Activated naive CD8-positive, alpha-beta T cell treated with anti-CD3 and anti-CD28 coated beads, Interleukin-2, amount 10 ng/mL, durations not matched to agents 7 days and 5 days (primary cell): ENCODE measurements around the gene DNAH3. TPM values are rescaled to one million over a fixed set of nuclear protein-coding genes. Genes with fewer than 3 reads are reported as not detected.
"Not testable (repeated sequence)": the region's sequence is repeated elsewhere in the genome, so short reads cannot be mapped to it uniquely, and the experiment has no call there.

Experiments
- ATAC-seq: fragments of 150-1000 bp; cut with Tn5 transposase; one replicate; pipeline ENCODE4 v1.10.0; 2021; ENCODE audit warnings: low read depth, moderate library complexity
- POLR2A ChIA-PET: fragments of 350-600 bp; sonication (Branson Sonifier 250); formaldehyde crosslinking; loops from one replicate; lab custom pipeline; 2021; ENCODE audit warnings: antibody characterized with exemption; lab: Charles Lee
- DNase-seq: peaks from one replicate; pipeline ENCODE4 v3.0.0; 2021
- H3K27ac Mint-ChIP-seq: one replicate; pipeline ENCODE4 v1.8.0; 2022; ENCODE audit warnings: mild to moderate bottlenecking, mixed read lengths
- H3K27me3 Mint-ChIP-seq: one replicate; pipeline ENCODE4 v1.8.0; 2022; ENCODE audit warnings: mild to moderate bottlenecking, moderate library complexity, mixed read lengths
- H3K36me3 Mint-ChIP-seq: one replicate; pipeline ENCODE4 v1.8.0; 2021; ENCODE audit warnings: mild to moderate bottlenecking, mixed read lengths
- H3K4me1 Mint-ChIP-seq: one replicate; pipeline ENCODE4 v1.8.0; 2021; ENCODE audit warnings: mixed read lengths
- H3K4me3 Mint-ChIP-seq: one replicate; pipeline ENCODE4 v1.8.0; 2022; ENCODE audit warnings: mild to moderate bottlenecking, moderate library complexity, mixed read lengths
- H3K9me3 Mint-ChIP-seq: one replicate; pipeline ENCODE4 v1.8.0; 2021; ENCODE audit warnings: mixed read lengths
- total RNA-seq, 2 experiments: library from RNA; stranded (reverse); gene quantifications; one replicate each; pipeline ENCODE4 v1.2.3, GENCODE V29; 2021

DNAH3 gene
- total RNA-seq, 2 experiments from 2014 or later = not detected

DNA sequence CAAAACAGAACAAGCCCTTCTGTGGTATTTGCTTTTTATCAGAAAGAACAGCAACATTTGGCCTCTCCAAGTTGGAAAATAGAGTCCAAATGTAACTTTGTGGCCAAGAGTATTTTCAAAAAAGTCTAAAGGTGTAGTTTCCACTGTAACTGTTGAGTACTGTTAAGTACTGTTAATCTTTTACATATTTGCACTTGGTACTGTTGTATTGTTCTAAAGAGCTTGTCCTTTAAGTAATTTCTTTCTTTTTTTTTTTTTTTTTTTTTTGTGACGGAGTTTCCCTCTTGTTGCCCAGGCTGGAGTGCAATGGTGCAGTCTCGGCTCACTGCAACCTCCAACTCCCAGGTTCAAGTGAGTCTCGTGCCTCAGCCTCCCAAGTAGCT is 29.3 kb upstream of the DNAH3 start:
- POLR2A ChIA-PET = no interaction called here
- Mint-ChIP-seq H3K27ac (no peak overlapping the region), H3K27me3 (no peaks in the 10 kb centered on the region), H3K4me1 (no peaks in the 10 kb centered on the region), H3K4me3 (no peak overlapping the region), H3K9me3 (peaks cover 3% of the 10 kb centered on the region), H3K36me3 (peaks cover 39% of the 10 kb centered on the region)
- DNase-seq (no peak), ATAC-seq (no peak)

DNA sequence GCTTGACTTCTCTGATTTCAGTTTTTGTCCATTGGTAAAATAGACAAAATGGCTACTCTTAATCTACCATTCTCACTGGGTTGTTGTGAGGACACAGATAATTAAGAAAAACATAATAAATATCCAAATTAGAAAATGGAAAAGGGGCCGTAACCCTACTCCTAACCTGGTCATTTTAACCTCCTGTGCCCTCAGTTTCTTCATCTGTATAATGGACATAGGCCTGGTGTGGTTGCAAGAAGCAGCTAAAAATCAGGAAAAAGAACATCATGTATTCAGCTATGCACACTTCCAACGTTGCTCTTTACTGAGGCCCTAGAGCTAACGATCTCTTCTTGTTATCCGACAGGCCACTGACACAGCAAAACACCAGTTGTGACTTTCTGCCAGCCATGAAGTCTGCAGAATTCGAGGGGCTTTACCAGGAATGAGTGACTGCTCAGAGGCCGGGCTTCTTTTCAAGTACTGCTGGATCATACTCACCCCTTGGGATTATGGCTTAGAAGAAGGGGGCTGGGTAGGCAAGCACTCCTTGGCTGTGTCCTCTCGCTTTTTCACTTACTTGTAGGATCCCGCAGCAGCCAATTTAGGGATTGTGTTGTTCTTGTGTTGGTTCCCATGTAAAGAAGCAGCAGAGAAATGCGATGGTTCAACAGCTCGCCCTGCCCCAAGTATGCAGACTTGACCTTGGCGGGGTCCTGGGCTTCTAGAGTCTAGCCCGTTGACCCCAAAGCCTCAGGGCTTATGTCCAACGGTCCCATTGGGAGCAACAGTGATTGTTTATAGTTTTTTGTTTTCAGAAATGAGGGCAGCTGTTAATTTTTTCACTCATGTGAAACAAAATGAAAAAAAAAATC is 28.7 kb upstream of the DNAH3 start:
- no peak overlapping the region for H3K4me3 Mint-ChIP-seq
- no peaks in the 10 kb centered on the region for H3K4me1 Mint-ChIP-seq
- peaks cover under 1% of the 10 kb centered on the region for H3K9me3 Mint-ChIP-seq
- no peak overlapping the region for H3K27ac Mint-ChIP-seq
- no peaks in the 10 kb centered on the region for H3K27me3 Mint-ChIP-seq
- DNase-seq (no peak), ATAC-seq (no peak)
- POLR2A ChIA-PET = no interaction called here
- H3K36me3 Mint-ChIP-seq = peaks cover 35% of the 10 kb centered on the region

DNA sequence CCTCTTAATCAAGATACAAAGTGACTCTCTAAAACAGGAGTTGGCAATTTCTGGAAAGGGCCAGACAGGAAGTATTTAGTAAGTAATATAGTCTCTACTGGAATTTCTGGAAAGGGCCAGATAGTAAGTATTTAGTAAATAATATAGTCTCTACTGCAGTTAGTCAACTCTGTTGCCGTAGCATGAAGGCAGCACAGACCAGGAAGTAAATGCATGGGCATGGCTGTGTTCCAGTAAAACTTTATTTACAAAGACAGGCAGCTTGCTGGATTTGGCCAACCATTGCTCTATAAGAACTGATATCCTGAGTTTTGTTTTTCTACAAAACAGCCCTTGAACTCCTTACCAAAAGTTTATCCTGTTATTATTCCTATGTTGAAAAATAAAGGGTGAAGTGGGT is 24.8 kb upstream of the DNAH3 start:
- DNase-seq (no peak), ATAC-seq (no peak)
- no peak overlapping the region for H3K27ac Mint-ChIP-seq
- H3K4me3 Mint-ChIP-seq = no peak overlapping the region
- H3K27me3 Mint-ChIP-seq = no peaks in the 10 kb centered on the region
- POLR2A ChIA-PET = no interaction called here
- peaks cover 1% of the 10 kb centered on the region for H3K4me1 Mint-ChIP-seq
- peaks cover 27% of the 10 kb centered on the region for H3K36me3 Mint-ChIP-seq
- no peaks in the 10 kb centered on the region for H3K9me3 Mint-ChIP-seq

DNA sequence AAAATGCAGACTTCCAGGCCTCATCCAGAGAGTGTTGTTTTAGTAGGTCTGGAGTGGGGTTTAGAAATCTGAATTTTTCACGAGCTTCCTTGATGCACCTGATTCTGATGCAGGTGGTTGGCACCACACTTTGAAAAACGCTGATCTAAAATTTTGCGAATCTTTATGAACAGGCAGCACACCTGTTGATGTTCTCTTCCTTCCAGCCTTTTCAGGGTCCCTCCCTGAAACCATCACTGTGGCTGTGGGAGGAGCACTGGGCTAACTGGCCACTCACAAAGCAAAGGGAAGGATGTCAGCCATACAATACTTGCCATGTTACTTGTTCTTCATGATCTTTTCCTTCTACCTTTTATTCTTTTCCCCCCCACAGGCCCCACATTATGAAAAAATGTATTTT is 22.0 kb upstream of the DNAH3 start:
- Mint-ChIP-seq H3K4me3 (no peak overlapping the region), H3K4me1 (peaks cover 1% of the 10 kb centered on the region), H3K9me3 (no peaks in the 10 kb centered on the region), H3K27ac (no peak overlapping the region), H3K27me3 (no peaks in the 10 kb centered on the region), H3K36me3 (peaks cover 11% of the 10 kb centered on the region)
- ATAC-seq (no peak), DNase-seq (no peak)
- POLR2A ChIA-PET = no interaction called here

DNA sequence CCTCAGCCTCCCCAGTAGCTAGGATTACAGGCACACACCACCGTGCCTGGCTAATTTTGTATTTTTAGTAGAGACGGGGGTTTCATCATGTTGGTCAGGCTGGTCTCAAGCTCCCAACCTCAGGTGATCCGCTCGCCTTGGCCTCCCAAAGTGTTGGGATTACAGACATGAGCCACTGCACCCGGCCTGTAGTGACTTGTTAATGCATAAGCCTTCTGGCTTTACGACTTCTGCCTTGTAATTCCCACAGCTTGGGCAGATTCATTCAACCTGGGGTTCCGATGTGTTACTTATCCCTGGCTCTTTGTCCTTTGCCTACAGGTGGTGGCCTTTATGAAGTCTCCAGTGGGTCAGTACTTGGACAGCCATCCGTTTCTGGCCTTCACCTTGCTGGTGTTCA is 19.5 kb upstream of the DNAH3 start:
- POLR2A ChIA-PET = interaction anchor here (1.2 kb wide), 1 partner anchor 11 kb away, joined by 4 read pairs; no protein-coding TSS in a partner anchor
- H3K27ac Mint-ChIP-seq, H3K27me3 Mint-ChIP-seq, H3K9me3 Mint-ChIP-seq, H3K4me1 Mint-ChIP-seq, H3K4me3 Mint-ChIP-seq, DNase-seq, ATAC-seq: not testable (repeated sequence)
- peaks cover 11% of the 10 kb centered on the region for H3K36me3 Mint-ChIP-seq

DNA sequence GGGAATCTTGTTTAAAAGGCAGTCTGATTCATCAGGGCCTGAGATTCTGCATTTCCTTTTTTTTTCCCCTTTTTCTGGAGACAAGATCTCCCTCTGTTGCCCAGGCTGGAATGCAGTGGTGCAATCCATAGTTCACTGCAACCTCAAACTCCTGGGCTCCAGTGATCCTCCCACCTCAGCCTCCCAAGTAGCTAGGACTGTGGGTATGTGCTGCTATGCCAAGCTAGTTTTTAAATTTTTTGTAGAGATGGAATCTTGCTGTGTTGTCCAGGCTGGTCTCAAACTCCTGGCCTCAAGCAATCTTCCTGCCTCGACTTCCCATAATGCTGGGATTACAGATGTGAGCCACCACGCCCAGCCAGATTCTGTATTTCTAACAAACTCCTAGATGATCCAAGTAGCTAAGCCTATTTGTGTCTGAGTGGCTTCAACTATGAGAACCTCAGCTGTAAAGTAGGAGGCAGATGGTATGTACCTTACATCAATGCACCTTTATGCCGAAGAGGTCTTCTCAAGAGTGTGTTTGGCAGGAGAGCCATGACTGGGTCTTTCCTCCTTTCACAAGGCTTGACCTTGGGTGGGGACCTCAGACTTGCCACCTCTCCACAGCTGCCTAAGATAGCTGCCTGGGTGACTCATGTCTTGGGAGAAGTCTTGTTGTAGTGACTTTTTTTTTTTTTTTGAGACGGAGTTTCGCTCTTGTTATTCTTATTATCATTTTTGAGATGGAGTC is 18.8 kb upstream of the DNAH3 start:
- Mint-ChIP-seq H3K27ac (no peak overlapping the region), H3K4me3 (no peak overlapping the region), H3K36me3 (peaks cover 14% of the 10 kb centered on the region), H3K4me1 (peaks cover 6% of the 10 kb centered on the region), H3K27me3 (no peaks in the 10 kb centered on the region), H3K9me3 (no peaks in the 10 kb centered on the region)
- POLR2A ChIA-PET = interaction anchor here (1.2 kb wide), 1 partner anchor 10 kb away, joined by 4 read pairs; no protein-coding TSS in a partner anchor
- DNase-seq (no peak), ATAC-seq (peak; percentile 18)

DNA sequence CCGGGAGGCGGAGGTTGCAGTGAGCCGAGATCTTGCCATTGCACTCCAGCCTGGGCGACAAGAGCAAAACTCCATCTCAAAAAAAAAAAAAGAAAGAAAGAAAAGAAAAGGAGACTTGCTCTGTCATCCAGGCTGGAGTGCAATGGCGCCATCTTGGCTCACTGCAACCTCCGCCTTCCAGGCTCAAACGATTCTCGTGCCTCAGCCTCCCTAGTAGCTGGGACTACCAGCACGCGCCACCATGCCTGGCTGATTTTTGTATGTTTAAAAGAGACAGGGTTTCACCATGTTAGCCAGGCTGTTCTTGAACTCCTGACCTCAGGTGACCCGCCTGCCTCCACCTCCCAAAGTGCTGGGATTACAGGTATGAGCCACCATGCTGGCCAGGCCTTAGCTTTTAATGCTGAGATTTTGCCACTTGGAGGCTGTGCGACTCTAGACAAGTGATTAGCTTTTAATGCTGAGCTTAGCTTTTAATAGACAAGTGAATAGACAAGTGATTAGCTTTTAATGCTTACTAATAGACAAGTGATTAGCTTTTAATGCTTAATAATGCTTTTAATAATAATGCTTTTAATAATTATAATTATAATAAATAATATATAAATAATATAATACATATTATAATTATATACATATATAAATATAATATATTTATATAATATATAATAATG is 17.4 kb upstream of the DNAH3 start:
- Mint-ChIP-seq H3K36me3 (peaks cover 13% of the 10 kb centered on the region), H3K9me3 (no peaks in the 10 kb centered on the region), H3K4me1 (peaks cover 6% of the 10 kb centered on the region), H3K27ac (no peak overlapping the region), H3K27me3 (no peaks in the 10 kb centered on the region), H3K4me3 (no peak overlapping the region)
- POLR2A ChIA-PET = interaction anchor here (1.1 kb wide), 1 partner anchor 9 kb away, joined by 6 read pairs; the partner anchor contains the start of gene LDAF1
- ATAC-seq (no peak), DNase-seq (no peak)

DNA sequence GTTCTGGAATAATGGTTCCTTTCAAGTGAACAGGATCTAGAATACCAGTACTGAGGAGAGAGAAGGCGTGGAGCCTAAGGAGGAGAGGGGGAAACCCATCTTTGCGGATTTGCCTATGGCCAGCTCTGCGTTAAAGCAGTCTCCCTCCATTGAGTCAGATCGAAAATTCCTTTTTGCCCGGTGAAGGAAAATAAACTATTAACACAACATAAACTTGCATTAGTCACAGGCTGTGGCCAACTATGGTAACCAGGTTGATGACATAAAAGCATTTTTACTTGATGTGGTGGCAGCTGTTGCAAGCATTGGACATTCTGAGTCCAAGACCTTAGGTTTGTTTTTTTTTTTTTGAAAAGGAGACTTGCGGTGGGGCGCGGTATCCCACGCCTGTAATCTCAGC is 16.7 kb upstream of the DNAH3 start:
- Mint-ChIP-seq H3K9me3 (no peaks in the 10 kb centered on the region), H3K4me1 (peaks cover 7% of the 10 kb centered on the region), H3K4me3 (no peak overlapping the region), H3K27me3 (no peaks in the 10 kb centered on the region), H3K36me3 (peaks cover 12% of the 10 kb centered on the region), H3K27ac (no peak overlapping the region)
- POLR2A ChIA-PET = interaction anchor here (1.1 kb wide), 1 partner anchor 8 kb away, joined by 6 read pairs; the partner anchor contains the start of gene LDAF1
- DNase-seq (no peak), ATAC-seq (no peak)

DNA sequence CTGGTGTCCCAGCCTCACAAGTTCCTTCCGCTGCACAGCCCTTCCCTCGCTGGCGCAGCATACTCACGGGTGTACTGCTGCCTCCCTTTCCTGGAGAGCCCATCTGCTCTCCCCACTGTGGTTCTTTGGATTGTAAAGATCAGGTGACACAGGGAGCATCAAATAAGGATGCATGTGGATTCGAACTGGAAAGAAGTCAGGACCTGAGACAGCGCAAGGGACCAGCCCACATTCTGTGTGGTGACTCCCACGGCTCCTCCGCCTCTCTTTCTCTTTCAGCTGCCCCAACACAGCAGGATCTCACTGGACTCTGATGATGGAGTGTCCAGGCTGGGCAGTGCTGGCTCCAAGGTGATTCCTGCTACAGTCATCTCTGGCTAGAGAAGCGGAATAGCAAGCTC is 15.9 kb upstream of the DNAH3 start:
- Mint-ChIP-seq H3K27ac (no peak overlapping the region), H3K9me3 (no peaks in the 10 kb centered on the region), H3K4me3 (no peak overlapping the region), H3K4me1 (peaks cover 7% of the 10 kb centered on the region), H3K36me3 (peaks cover 12% of the 10 kb centered on the region), H3K27me3 (no peaks in the 10 kb centered on the region)
- no peak for ATAC-seq
- DNase-seq = no peak
- POLR2A ChIA-PET = no interaction called here

DNA sequence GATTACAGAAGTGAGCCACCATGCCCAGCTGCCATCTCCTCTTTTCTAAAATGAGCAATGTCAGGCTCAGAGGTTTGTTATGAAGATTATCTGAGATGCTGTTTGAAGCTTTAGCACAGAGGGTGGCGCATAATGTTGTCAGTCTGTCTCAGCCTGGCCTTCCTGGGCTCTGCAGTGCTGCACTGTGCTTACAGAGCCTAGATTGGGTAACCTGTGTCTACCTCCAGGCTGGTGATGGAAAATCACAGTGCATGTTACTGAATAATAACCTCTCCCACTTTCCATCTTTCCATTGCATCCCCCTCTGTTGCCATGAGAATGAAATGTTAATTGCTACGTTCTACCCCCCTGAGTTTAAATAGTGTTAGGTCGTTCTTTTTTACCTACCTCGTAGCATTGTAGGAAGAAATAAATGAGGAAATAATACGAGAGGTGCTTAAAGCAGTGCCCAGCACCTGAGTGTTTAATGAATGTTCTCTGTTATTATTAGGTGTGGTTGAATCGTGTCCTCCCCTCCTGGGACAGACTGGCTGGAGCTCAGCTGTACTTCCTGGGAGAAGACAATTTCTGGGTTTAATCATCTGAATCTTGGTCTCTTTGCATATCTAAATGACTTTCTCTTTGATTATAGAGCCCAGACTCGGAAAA is 14.0 kb upstream of the DNAH3 start:
- H3K4me3 Mint-ChIP-seq = no peak overlapping the region
- ATAC-seq = no peak
- no peak for DNase-seq
- peaks cover 11% of the 10 kb centered on the region for H3K36me3 Mint-ChIP-seq
- H3K27me3 Mint-ChIP-seq = no peaks in the 10 kb centered on the region
- H3K4me1 Mint-ChIP-seq = peaks cover 7% of the 10 kb centered on the region
- no peaks in the 10 kb centered on the region for H3K9me3 Mint-ChIP-seq
- POLR2A ChIA-PET = no interaction called here
- H3K27ac Mint-ChIP-seq = no peak overlapping the region

DNA sequence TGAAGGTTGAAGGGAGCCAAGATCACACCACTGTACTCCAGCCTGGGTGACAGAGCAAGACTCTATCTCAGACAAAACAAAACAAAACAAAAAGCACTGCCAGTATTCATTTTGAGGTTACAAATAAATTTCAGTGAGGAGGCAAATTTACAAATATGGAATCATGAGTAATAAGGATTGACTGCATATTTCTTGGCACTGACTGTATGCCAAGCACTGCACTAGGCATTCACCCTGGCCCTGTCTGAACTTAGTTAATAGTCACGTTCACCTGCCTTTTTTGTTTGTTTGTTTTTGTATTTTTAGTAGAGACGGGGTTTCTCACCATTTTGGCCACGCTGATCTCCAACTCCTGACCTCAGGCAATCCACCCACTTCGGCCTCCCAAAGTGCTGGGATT is 12.9 kb upstream of the DNAH3 start:
- no peak for DNase-seq
- Mint-ChIP-seq H3K36me3 (peaks cover 11% of the 10 kb centered on the region), H3K9me3 (no peaks in the 10 kb centered on the region), H3K4me3 (no peak overlapping the region), H3K27ac (no peak overlapping the region), H3K27me3 (no peaks in the 10 kb centered on the region), H3K4me1 (peaks cover 7% of the 10 kb centered on the region)
- ATAC-seq = no peak
- POLR2A ChIA-PET = no interaction called here

DNA sequence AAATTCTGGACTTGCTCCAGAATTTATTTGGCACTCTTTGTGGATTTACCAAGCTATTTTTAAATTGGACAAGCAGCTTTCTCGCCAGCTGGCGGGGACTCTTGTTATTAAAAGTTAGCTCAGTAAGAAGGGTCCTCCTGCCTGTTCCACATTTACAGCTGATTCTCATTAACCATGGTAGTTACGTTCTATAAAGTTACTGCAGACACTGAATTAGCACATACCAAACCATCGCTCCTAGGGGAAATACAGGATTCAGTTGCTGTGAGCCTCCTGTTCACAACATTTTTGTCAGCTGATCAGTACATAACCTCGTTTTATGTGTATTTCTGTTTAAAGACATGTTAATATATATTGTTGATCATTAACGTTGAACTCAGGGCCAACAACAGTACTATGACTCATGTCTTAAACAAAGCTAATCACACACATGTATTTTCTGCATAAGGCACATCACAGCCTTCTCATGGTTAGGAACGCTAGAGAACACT is 12.1 kb upstream of the DNAH3 start:
- no peaks in the 10 kb centered on the region for H3K27me3 Mint-ChIP-seq
- H3K9me3 Mint-ChIP-seq = no peaks in the 10 kb centered on the region
- peaks cover 11% of the 10 kb centered on the region for H3K36me3 Mint-ChIP-seq
- H3K27ac Mint-ChIP-seq = no peak overlapping the region
- POLR2A ChIA-PET = no interaction called here
- H3K4me1 Mint-ChIP-seq = peaks cover 10% of the 10 kb centered on the region
- no peak overlapping the region for H3K4me3 Mint-ChIP-seq
- DNase-seq (no peak), ATAC-seq (no peak)

DNA sequence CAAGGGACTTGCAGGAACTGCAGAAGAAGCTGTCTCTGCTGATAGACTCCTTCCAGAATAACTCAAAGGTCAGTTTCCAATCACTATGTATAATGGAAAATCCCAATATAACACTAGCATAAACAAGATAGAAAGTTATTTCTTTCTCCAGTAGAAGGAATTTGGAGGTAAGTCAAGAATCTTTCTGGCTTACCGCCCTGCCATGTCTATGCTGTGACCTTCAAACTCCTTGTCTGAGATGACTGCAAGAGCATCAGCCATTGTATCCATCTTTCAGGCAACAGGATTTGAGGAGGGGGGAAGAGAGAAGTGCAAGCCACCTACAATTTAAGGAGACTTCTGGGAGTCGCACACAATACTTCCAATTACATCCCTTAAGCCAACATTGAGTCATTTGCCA is 10.6 kb upstream of the DNAH3 start:
- Mint-ChIP-seq H3K27me3 (no peaks in the 10 kb centered on the region), H3K4me1 (peaks cover 10% of the 10 kb centered on the region), H3K36me3 (peaks cover 9% of the 10 kb centered on the region), H3K4me3 (no peak overlapping the region), H3K27ac (no peak overlapping the region), H3K9me3 (no peaks in the 10 kb centered on the region)
- POLR2A ChIA-PET = no interaction called here
- no peak for ATAC-seq
- no peak for DNase-seq
